ENCODE results near the gene MEF2C.

GRCh38 chr5:88729084-88729828 is 153.7 kb downstream of the MEF2C start:
- TF ChIP-seq EZH2 (IDR thresholded peaks at IDR 0.05; ENCODE audit: insufficient read depth, poor library complexity, severe bottlenecking) (no peak), EZH2phosphoT487 (IDR thresholded peaks at IDR 0.05; ENCODE audit: insufficient read depth, low read depth) (no peak)

Measured in GM23248 (cell line).